Right lobe of liver (tissue), 6 donors: Measurements from ENCODE around the gene RBP5. TPM values are rescaled to one million over a fixed set of nuclear protein-coding genes. Genes with fewer than 3 reads are reported as not detected.
"Not testable (repeated sequence)": the region's sequence is repeated elsewhere in the genome, so short reads cannot be mapped to it uniquely, and the experiment has no call there.

ENCODE experiments used
- ATAC-seq, 4 donors: fragments of 200-7000 bp; cut with Tn5 transposase; one replicate each; pipeline ENCODE4 v1.9.1; 2020; ENCODE audit warnings: mild to moderate bottlenecking in 4 of 4, moderate library complexity in 4 of 4
- DNase-seq, 3 donors: peaks; one replicate each; pipeline ENCODE4 v3.0.0-alpha.2; 2020
- H3K27ac ChIP-seq, 3 donors: fragments of 200-600 bp; one replicate each; pipeline ENCODE4 v1.8.0; 2022
- H3K27me3 ChIP-seq, 2 donors: fragments of 200-600 bp; one replicate each; pipeline ENCODE4 v1.8.0; 2022
- H3K36me3 ChIP-seq, 4 donors: fragments of 200-600 bp; sonication (generic) in 1 of 4; one replicate each; pipeline versions ENCODE4 v1.5.1 to v1.8.0; 2017 to 2022; ENCODE audit warnings: control low read depth in 1 of 4
- H3K4me1 ChIP-seq, 4 donors: fragments of 200-600 bp; sonication (generic) in 1 of 4; one replicate each; pipeline versions ENCODE4 v1.5.1 to v1.8.0; 2017 to 2022; ENCODE audit warnings: control low read depth in 1 of 4
- H3K4me3 ChIP-seq, 3 donors: fragments of 200-600 bp; one replicate each; pipeline ENCODE4 v1.8.0; 2022
- H3K9me3 ChIP-seq, 4 donors: fragments of 200-600 bp; sonication (generic) in 1 of 4; one replicate each; pipeline versions ENCODE4 v1.5.1 to v1.8.0; 2017 to 2022; ENCODE audit warnings: control low read depth in 1 of 4
- CTCF ChIP-seq, 4 donors: fragments of 200-600 bp in 3 of 4; fragments of 450-650 bp in 1 of 4; IDR thresholded peaks; one replicate each; pipeline versions ENCODE4 v1.5.1 to v1.8.0; 2016 to 2022; ENCODE audit warnings: antibody characterized with exemption in 4 of 4, mild to moderate bottlenecking in 2 of 4
- POLR2A ChIP-seq: fragments of 450-650 bp; IDR thresholded peaks from one replicate; pipeline ENCODE4 v1.6.1; 2017; ENCODE audit warnings: antibody characterized with exemption, mild to moderate bottlenecking
- WGBS: methylation state at CpG from one replicate; pipeline ENCODE4 v1.1.6; 2018; ENCODE audit warnings: low coverage, low lambda C conversion rate; ENCODE audit not compliant: insufficient coverage; ENCODE audit errors: missing lambda C conversion rate; 5-methylcytosine and 5-hydroxymethylcytosine counted together
- intact Hi-C, 2 donors: fragments of 100-400 bp; cut with DNase I; formaldehyde crosslinking; loops; one replicate each; pipeline versions ENCODE4 v1.11.2 to v1.14.1; 2022
- total RNA-seq, 6 experiments: library from RNA; depleted of rRNA in 2 of 6; stranded (reverse); fragments of >200 nt in 2 of 6; fragmentation: NEBNext Ultra II Directional in 3 of 6; extraction: Animal tissue kit (Norgen Biotek cat#: 25700) in 3 of 6; gene quantifications; one replicate each; pipeline versions ENCODE4 v1.1.0 to v1.2.4, GENCODE V29; 2016 to 2023
- donor health status: DM: no; HTN: yes; CAD: no.
- donor health status: DM: no; HTN: no; CAD: no.
- donor health status: DM: no; HTN: no; CAD: no.
- donor health status: DM: no; HTN: yes; CAD: no.
- donor health status: DM: no; HTN: yes; CAD: no.

RBP5 gene
- total RNA-seq, 6 experiments from 2014 or later: 44.1 to 239 (median 98.2) TPM

- peak; percentile 98 to 99 (median 98) for TF ChIP-seq CTCF (IDR thresholded peaks at IDR 0.05)
- TF ChIP-seq POLR2A: peak; percentile 17
- 2% methylated on average over 21 of the region's 23 CpGs for WGBS
- DNase-seq (peak; percentile 87 to 95 (median 93)), ATAC-seq (peak; percentile 74 to 83 (median 78))
- Histone ChIP-seq H3K27ac (peak within 1 kb of the TSS; percentile 88 to 91 (median 89)), H3K36me3 (peaks cover 0 to 14% (median 0%) of the 10 kb centered on the region in 4 donors), H3K9me3 (no peaks in the 10 kb centered on the region), H3K4me3 (peak within 1 kb of the TSS; percentile 69 to 89 (median 74)), H3K27me3 (no peaks in the 10 kb centered on the region), H3K4me1 (peaks cover 0 to 53% (median 26%) of the 10 kb centered on the region in 4 donors)
- intact Hi-C loops: no loop called here
Measured at GRCh38 chr12:7108796-7109571, 19.7 kb downstream of the RBP5 start, which contains the start of gene C1RL. C1RL (minus strand) TSS chr12:7109214; CDS start chr12:7109180, 34 bp downstream.

- intact Hi-C loops: no loop called here
- 4% methylated on average over 12 of the region's 30 CpGs for WGBS
- H3K4me3 ChIP-seq: peak overlapping the region; percentile 69 to 89 (median 74)
- ATAC-seq: peak; percentile 75 to 84 (median 82)
- no peak for TF ChIP-seq CTCF (IDR thresholded peaks at IDR 0.05)
- peak; percentile 80 for TF ChIP-seq POLR2A
- peaks cover 0 to 21% (median 0%) of the 10 kb centered on the region in 4 donors for H3K36me3 ChIP-seq
- peak overlapping the region; percentile 88 to 91 (median 89) for H3K27ac ChIP-seq
- peak; percentile 84 to 90 (median 84) for DNase-seq
- no peaks in the 10 kb centered on the region for H3K9me3 ChIP-seq
- H3K4me1 ChIP-seq: peaks cover 0 to 51% (median 25%) of the 10 kb centered on the region in 4 donors
- no peaks in the 10 kb centered on the region for H3K27me3 ChIP-seq
Measured at GRCh38 chr12:7108003-7108795, 20.5 kb downstream of the RBP5 start.

- peaks cover 0 to 48% (median 22%) of the 10 kb centered on the region in 4 donors for H3K4me1 ChIP-seq
- peak overlapping the region; percentile 88 to 91 (median 89) for H3K27ac ChIP-seq
- H3K27me3 ChIP-seq: no peaks in the 10 kb centered on the region
- H3K36me3 ChIP-seq: peaks cover 0 to 25% (median 0%) of the 10 kb centered on the region in 4 donors
- H3K4me3 ChIP-seq: peak overlapping the region; percentile 69 to 89 (median 74)
- H3K9me3 ChIP-seq: no peaks in the 10 kb centered on the region
- ATAC-seq (peak in 3 of 4 donors; percentile 0 to 37 (median 1)), DNase-seq (no peak)
- TF ChIP-seq CTCF (IDR thresholded peaks at IDR 0.05) (no peak), POLR2A (no peak)
- intact Hi-C loops: no loop called here
- WGBS: 13% methylated on average over 3 of the region's 3 CpGs
Measured at GRCh38 chr12:7107636-7108002, 21.1 kb downstream of the RBP5 start.

- WGBS: 100% methylated on average over 3 of the region's 5 CpGs
- Histone ChIP-seq H3K4me3 (peak overlapping the region; percentile 69 to 89 (median 74)), H3K36me3 (peaks cover 0 to 25% (median 0%) of the 10 kb centered on the region in 4 donors), H3K27ac (peak overlapping the region in 2 of 3 donors; percentile 88 to 89), H3K4me1 (peaks cover 0 to 44% (median 19%) of the 10 kb centered on the region in 4 donors)
- H3K27me3 ChIP-seq, H3K9me3 ChIP-seq, DNase-seq, ATAC-seq, intact Hi-C loops: not testable (repeated sequence)
Measured at GRCh38 chr12:7107181-7107580, 21.5 kb downstream of the RBP5 start.
